Panc1 (cell line): Measurements from ENCODE around the gene CXCL17. TPM values are rescaled to one million over a fixed set of nuclear protein-coding genes. Genes with fewer than 3 reads are reported as not detected.

Experiments used
- ATAC-seq: fragments of 200-7000 bp; cut with Tn5 transposase; 2 replicates; pipeline ENCODE4 v1.9.1; 2020; ENCODE audit warnings: mild to moderate bottlenecking, moderate library complexity
- BruUV-seq: library from RNA; stranded (reverse); fragments of 400-500 nt; replicated peaks from 2 replicates; lab custom pipeline; 2021; lab: Mats Ljungman, UMichigan
- CTCF ChIA-PET: fragments of 300-600 bp; sonication (Branson Sonifier 250); formaldehyde crosslinking; loops from one replicate; lab custom pipeline; 2022; ENCODE audit warnings: antibody characterized with exemption; lab: Charles Lee
- POLR2A ChIA-PET: fragments of 300-600 bp; sonication (Branson Sonifier 250); formaldehyde crosslinking; loops from one replicate; lab custom pipeline; 2022; ENCODE audit warnings: antibody characterized with exemption; lab: Charles Lee
- DNase-seq: peaks from one replicate; pipeline ENCODE4 v3.0.0-alpha.2; 2010; ENCODE audit warnings: low read depth, low spot score
- H3K27ac ChIP-seq: 2 replicates; pipeline ENCODE4 v1.5.1; 2011; ENCODE audit warnings: mild to moderate bottlenecking, low read length, inconsistent platforms
- H3K27me3 ChIP-seq: fragments of 200-500 bp; sonication (Bioruptor generic); 2 replicates; pipeline ENCODE4 v1.6.0; 2014; ENCODE audit warnings: low read length, inconsistent platforms; ENCODE audit not compliant: control insufficient read depth, insufficient read depth
- H3K36me3 ChIP-seq: fragments of 200-500 bp; sonication (Bioruptor generic); 2 replicates; pipeline ENCODE4 v1.5.1; 2014; ENCODE audit warnings: inconsistent platforms, mild to moderate bottlenecking, low read length, moderate library complexity; ENCODE audit not compliant: control insufficient read depth, insufficient read depth
- H3K4me1 ChIP-seq: 2 replicates; pipeline ENCODE4 v1.5.1; 2011; ENCODE audit warnings: inconsistent platforms, mild to moderate bottlenecking, low read length, moderate library complexity; ENCODE audit not compliant: control insufficient read depth, insufficient read depth
- H3K4me3 ChIP-seq, 2 experiments: 2 replicates each; pipeline ENCODE4 v1.5.1; 2011 to 2012; ENCODE audit warnings: low read depth in 2 of 2, low read length in 2 of 2, mild to moderate bottlenecking in 2 of 2, inconsistent platforms in 1 of 2, moderate library complexity in 1 of 2
- H3K9me3 ChIP-seq: fragments of 200-500 bp; sonication (Bioruptor generic); 2 replicates; pipeline ENCODE4 v1.5.1; 2014; ENCODE audit warnings: low read depth, mild to moderate bottlenecking, inconsistent platforms, low read length, moderate library complexity; ENCODE audit not compliant: control insufficient read depth, insufficient read depth
- POLR2AphosphoS5 ChIP-seq: IDR thresholded peaks from 2 replicates; pipeline ENCODE4 v1.6.1; 2012; ENCODE audit warnings: mild to moderate bottlenecking, low read depth, low read length, moderate library complexity
- SIN3A ChIP-seq: IDR thresholded peaks from 2 replicates; pipeline ENCODE4 v1.6.1; 2012; ENCODE audit warnings: low read depth, mild to moderate bottlenecking, low read length, moderate library complexity, borderline replicate concordance; ENCODE audit not compliant: insufficient read depth
- TCF7L2 ChIP-seq: IDR thresholded peaks from 2 replicates; pipeline ENCODE4 v1.6.1; 2011; ENCODE audit warnings: mild to moderate bottlenecking, low read depth, low read length, inconsistent platforms
- in situ Hi-C: cut with HindIII; loops from 2 replicates; pipeline ENCODE4 v1.10.0; 2016; ENCODE audit warnings: low sequenced_read_pairs, low pct_unique_long_range_greater_than_20kb
- intact Hi-C: fragments of 100-400 bp; cut with micrococcal nuclease; formaldehyde crosslinking; loops from one replicate; pipeline ENCODE4 v1.10.0; 2022; ENCODE audit not compliant: unreplicated experiment
- total RNA-seq: library from RNA; stranded (reverse); gene quantifications from one replicate; pipeline ENCODE4 v1.2.1, GENCODE V29; 2021; ENCODE audit not compliant: unreplicated experiment
- TF ChIP-seq, protein P1 (sequence below), 2 experiments: IDR thresholded peaks; 2 replicates each; pipeline ENCODE4 v1.6.1; 2011 to 2012; ENCODE audit warnings: low read depth in 2 of 2, control low read depth in 1 of 2, low read length in 1 of 2, mild to moderate bottlenecking in 1 of 2, moderate library complexity in 1 of 2; ENCODE audit not compliant: insufficient read depth in 1 of 2
- TF ChIP-seq, protein P2 (sequence below): fragments of 450-650 bp; IDR thresholded peaks from 2 replicates; pipeline ENCODE4 v1.5.1; 2017; ENCODE audit warnings: mild to moderate bottlenecking

Gene CXCL17
- total RNA-seq, 1 experiment from 2014 or later = not detected

DNA sequence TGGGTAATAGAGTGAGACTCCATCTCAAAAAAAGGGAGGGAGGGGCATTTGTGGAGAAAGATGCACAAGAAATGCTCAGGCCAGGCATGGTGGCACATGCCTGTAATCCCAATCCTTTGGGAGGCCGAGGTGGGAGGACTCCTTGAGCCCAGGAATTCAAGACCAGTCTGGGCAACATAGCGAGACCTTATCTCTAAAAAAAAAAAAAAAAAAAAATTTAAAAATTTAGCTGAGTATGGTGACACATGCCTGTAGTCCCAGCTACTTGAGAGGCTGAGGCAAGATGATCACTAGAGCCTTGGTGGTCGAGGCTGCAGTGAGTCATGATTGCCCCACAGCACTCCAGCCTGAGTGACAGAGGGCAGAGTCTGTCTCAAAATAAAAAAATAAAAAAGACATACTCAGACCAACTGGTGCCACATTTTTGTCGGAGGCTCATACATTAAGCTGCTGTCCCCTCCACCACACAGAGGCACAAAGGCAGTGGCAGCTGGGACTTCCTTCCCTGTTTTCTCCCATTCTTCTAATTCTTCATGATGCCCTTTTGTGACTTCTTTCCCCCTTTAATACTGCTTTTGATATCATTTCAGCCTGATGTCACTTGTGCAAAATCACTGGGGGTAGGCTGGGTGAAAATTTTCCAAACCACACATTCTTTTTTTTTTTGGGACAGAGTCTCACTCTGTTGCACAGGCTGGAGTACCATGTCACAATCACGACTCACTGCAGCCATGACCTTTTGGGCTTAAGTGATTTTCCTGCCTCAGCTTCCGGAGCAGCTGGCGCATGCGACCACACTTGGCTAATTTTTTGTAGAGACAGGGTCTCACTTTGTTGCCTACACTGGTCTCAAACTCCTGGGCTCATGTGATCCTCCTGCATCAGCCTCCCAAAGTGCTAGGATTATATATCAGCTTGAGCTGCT lies 26.8 kb upstream of the CXCL17 start:
- H3K4me3 ChIP-seq = no peak overlapping the region
- H3K36me3 ChIP-seq = no peaks in the 10 kb centered on the region
- POLR2A ChIA-PET = interaction anchor here (0.6 kb wide), 1 partner anchor 14 kb away, joined by 6 read pairs; no protein-coding TSS in a partner anchor
- BruUV-seq = no TSS peak
- TF ChIP-seq, protein P1, sequence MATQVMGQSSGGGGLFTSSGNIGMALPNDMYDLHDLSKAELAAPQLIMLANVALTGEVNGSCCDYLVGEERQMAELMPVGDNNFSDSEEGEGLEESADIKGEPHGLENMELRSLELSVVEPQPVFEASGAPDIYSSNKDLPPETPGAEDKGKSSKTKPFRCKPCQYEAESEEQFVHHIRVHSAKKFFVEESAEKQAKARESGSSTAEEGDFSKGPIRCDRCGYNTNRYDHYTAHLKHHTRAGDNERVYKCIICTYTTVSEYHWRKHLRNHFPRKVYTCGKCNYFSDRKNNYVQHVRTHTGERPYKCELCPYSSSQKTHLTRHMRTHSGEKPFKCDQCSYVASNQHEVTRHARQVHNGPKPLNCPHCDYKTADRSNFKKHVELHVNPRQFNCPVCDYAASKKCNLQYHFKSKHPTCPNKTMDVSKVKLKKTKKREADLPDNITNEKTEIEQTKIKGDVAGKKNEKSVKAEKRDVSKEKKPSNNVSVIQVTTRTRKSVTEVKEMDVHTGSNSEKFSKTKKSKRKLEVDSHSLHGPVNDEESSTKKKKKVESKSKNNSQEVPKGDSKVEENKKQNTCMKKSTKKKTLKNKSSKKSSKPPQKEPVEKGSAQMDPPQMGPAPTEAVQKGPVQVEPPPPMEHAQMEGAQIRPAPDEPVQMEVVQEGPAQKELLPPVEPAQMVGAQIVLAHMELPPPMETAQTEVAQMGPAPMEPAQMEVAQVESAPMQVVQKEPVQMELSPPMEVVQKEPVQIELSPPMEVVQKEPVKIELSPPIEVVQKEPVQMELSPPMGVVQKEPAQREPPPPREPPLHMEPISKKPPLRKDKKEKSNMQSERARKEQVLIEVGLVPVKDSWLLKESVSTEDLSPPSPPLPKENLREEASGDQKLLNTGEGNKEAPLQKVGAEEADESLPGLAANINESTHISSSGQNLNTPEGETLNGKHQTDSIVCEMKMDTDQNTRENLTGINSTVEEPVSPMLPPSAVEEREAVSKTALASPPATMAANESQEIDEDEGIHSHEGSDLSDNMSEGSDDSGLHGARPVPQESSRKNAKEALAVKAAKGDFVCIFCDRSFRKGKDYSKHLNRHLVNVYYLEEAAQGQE (IDR thresholded peaks at IDR 0.05; ENCODE audit: insufficient read depth in 1 of 2, low read depth in 2 of 2, low read length in 1 of 2) = no peak
- ATAC-seq (no peak), DNase-seq (no peak)
- CTCF ChIA-PET = interaction anchor here (0.6 to 0.8 kb wide), 2 partner anchors 92 to 147 kb away, joined by 3 to 6 read pairs; no protein-coding TSS in a partner anchor
- no peak overlapping the region for H3K27ac ChIP-seq
- intact Hi-C loops (no loop called here), in situ Hi-C loops (no loop called here)
- H3K9me3 ChIP-seq = no peaks in the 10 kb centered on the region
- no peaks in the 10 kb centered on the region for H3K27me3 ChIP-seq
- 0 out of 2 replicates have a peak, but pooled peaks cover 2% of the 10 kb centered on the region for H3K4me1 ChIP-seq

DNA sequence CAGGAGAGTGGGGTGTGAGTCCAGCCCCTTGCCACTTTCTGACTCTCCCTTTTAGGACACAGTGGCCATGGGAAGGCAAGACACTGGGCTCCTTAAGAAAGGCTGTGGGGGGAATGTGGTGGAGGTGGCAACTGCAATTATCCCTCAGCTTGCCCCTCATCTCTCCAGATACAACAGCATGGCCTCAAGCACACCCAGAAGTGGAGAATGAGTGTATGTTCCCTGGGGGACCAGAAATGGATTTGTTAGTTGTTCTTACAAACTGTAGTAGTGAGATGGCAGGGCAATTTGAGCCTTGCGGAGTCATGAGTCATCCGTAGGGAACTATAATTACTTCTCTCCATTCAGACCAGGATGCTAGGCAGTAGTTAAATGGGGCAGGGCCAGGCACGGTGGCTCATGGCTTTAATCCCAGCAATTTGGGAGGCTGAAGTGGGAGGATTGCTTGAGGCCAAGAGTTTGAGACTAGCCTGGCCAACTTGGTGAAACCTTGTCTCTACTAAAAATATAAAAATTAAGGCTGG lies 25.6 kb upstream of the CXCL17 start:
- 0 out of 2 replicates have a peak, but pooled peaks cover 2% of the 10 kb centered on the region for H3K4me1 ChIP-seq
- H3K27me3 ChIP-seq = no peaks in the 10 kb centered on the region
- intact Hi-C loops = no loop called here
- TF ChIP-seq POLR2AphosphoS5 (no peak), SIN3A (no peak), TCF7L2 (no peak)
- TF ChIP-seq, protein P1 (IDR thresholded peaks at IDR 0.05; ENCODE audit: insufficient read depth in 1 of 2, low read depth in 2 of 2, low read length in 1 of 2) = no peak
- TF ChIP-seq, protein P2, sequence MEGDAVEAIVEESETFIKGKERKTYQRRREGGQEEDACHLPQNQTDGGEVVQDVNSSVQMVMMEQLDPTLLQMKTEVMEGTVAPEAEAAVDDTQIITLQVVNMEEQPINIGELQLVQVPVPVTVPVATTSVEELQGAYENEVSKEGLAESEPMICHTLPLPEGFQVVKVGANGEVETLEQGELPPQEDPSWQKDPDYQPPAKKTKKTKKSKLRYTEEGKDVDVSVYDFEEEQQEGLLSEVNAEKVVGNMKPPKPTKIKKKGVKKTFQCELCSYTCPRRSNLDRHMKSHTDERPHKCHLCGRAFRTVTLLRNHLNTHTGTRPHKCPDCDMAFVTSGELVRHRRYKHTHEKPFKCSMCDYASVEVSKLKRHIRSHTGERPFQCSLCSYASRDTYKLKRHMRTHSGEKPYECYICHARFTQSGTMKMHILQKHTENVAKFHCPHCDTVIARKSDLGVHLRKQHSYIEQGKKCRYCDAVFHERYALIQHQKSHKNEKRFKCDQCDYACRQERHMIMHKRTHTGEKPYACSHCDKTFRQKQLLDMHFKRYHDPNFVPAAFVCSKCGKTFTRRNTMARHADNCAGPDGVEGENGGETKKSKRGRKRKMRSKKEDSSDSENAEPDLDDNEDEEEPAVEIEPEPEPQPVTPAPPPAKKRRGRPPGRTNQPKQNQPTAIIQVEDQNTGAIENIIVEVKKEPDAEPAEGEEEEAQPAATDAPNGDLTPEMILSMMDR = no peak
- H3K9me3 ChIP-seq = no peaks in the 10 kb centered on the region
- no peak overlapping the region for H3K4me3 ChIP-seq
- BruUV-seq = no TSS peak
- ChIA-PET POLR2A (no interaction called here), CTCF (no interaction called here)
- no peak overlapping the region for H3K27ac ChIP-seq
- ATAC-seq = peak; percentile 78
- H3K36me3 ChIP-seq = no peaks in the 10 kb centered on the region
- in situ Hi-C loops = no loop called here
- no peak for DNase-seq
